Measurements from ENCODE around the gene COL5A1.

GRCh38 chr9:134775081-134775951, 133.7 kb downstream of the COL5A1 start:
- TF ChIP-seq CTCF (IDR thresholded peaks at IDR 0.05) (no peak), EZH2 (IDR thresholded peaks at IDR 0.05) (no peak), EZH2phosphoT487 (IDR thresholded peaks at IDR 0.05) (no peak)
